Testis (tissue), 2 donors: ENCODE data around the gene MAGI1.

Experiments used
- CTCF ChIP-seq, 3 experiments: fragments of 450-650 bp in 2 of 3; fragments of 200-600 bp in 1 of 3; sonication (generic) in 1 of 3; IDR thresholded peaks; one replicate each; pipeline ENCODE4 v1.5.1; 2016 to 2019; ENCODE audit warnings: antibody characterized with exemption in 3 of 3, mild to moderate bottlenecking in 2 of 3, moderate library complexity in 1 of 3
- POLR2A ChIP-seq: fragments of 450-650 bp; IDR thresholded peaks from one replicate; pipeline ENCODE4 v1.6.1; 2017; ENCODE audit warnings: antibody characterized with exemption, mild to moderate bottlenecking, moderate library complexity

DNA sequence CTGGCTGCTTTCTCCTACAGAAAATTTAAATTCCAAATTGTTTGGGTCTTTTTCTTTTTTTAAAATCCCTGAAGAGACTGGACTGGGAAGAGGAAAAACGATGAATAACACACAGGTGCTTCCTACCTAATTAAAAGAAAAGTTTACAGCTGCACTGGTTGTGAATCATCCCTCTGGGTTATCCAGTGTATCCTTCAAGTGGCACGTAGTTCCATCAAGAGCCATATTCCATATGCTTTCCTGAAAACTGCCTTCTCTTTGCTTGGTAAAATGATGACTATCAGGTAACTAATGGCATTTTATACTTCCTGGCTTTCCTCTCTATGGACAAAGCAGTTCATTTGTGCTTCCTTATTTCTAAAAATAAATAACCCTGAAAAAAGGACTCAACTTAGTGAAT is 123.2 kb downstream of the MAGI1 start:
- TF ChIP-seq CTCF (IDR thresholded peaks at IDR 0.05) (no peak), POLR2A (no peak)
